ENCODE results near the gene CAMSAP3.
"Not testable (repeated sequence)": the region's sequence is repeated elsewhere in the genome, so short reads cannot be mapped to it uniquely, and the experiment has no call there.

The CAMSAP3 gene

GRCh38 chr19:7595466-7596133 is at the start of gene CAMSAP3:
TSS of gene CAMSAP3 (plus strand) at chr19:7595863. CDS start at chr19:7596003, 140 bp downstream.
- peak; percentile 33 for DNase-seq

- DNase-seq = no peak
Observed at GRCh38 chr19:7545904-7546303, 49.8 kb upstream of the CAMSAP3 start.

- no peak for DNase-seq
Observed at GRCh38 chr19:7547159-7547558, 48.5 kb upstream of the CAMSAP3 start.

- no peak for DNase-seq
Observed at GRCh38 chr19:7549429-7550148, 46.1 kb upstream of the CAMSAP3 start.

GRCh38 chr19:7550169-7550770 is 45.4 kb upstream of the CAMSAP3 start:
- no peak for DNase-seq

- DNase-seq = peak; percentile 74
Observed at GRCh38 chr19:7550987-7551761, 44.5 kb upstream of the CAMSAP3 start.

- no peak for DNase-seq
Observed at GRCh38 chr19:7552781-7553180, 42.9 kb upstream of the CAMSAP3 start.

GRCh38 chr19:7554565-7554964 is 41.1 kb upstream of the CAMSAP3 start:
- no peak for DNase-seq

GRCh38 chr19:7554990-7555864 is 40.4 kb upstream of the CAMSAP3 start:
- DNase-seq = peak; percentile 37

GRCh38 chr19:7556696-7557315 is 38.9 kb upstream of the CAMSAP3 start:
- DNase-seq = no peak

GRCh38 chr19:7558667-7559066 is 37.0 kb upstream of the CAMSAP3 start:
- no peak for DNase-seq

- DNase-seq = no peak
Observed at GRCh38 chr19:7559102-7559501, 36.6 kb upstream of the CAMSAP3 start.

GRCh38 chr19:7560255-7560654 is 35.4 kb upstream of the CAMSAP3 start:
- no peak for DNase-seq

GRCh38 chr19:7561325-7561724 is 34.3 kb upstream of the CAMSAP3 start:
- no peak for DNase-seq

GRCh38 chr19:7562646-7563393 is 32.8 kb upstream of the CAMSAP3 start:
- peak; percentile 40 for DNase-seq

- DNase-seq = no peak
Observed at GRCh38 chr19:7564866-7565265, 30.8 kb upstream of the CAMSAP3 start.

- DNase-seq = no peak
Observed at GRCh38 chr19:7565332-7565731, 30.3 kb upstream of the CAMSAP3 start.

- no peak for DNase-seq
Observed at GRCh38 chr19:7570761-7571160, 24.9 kb upstream of the CAMSAP3 start.

- peak; percentile 44 for DNase-seq
Observed at GRCh38 chr19:7575434-7576040, 20.1 kb upstream of the CAMSAP3 start.

GRCh38 chr19:7577422-7577821 is 18.2 kb upstream of the CAMSAP3 start:
- not testable (repeated sequence) for DNase-seq

- no peak for DNase-seq
Observed at GRCh38 chr19:7578127-7578526, 17.5 kb upstream of the CAMSAP3 start.

Data from hematopoietic multipotent progenitor cell treated with erythropoietin and hydrocortisone succinate and interleukin-3 and kit ligand, for 6 days (in vitro differentiated cells).